Upper lobe of left lung (tissue), 4 donors: ENCODE results near the gene PBX3.

ENCODE experiments used
- POLR2A ChIP-seq, 4 donors: fragments of 450-650 bp; IDR thresholded peaks; one replicate each; pipeline ENCODE4 v1.5.1; 2016 to 2017; ENCODE audit warnings: antibody characterized with exemption in 4 of 4, mild to moderate bottlenecking in 2 of 4
- POLR2AphosphoS5 ChIP-seq, 2 donors: sonication (generic); formaldehyde crosslinking; IDR thresholded peaks; one replicate each; pipeline ENCODE4 v1.5.1; 2017; ENCODE audit warnings: antibody characterized with exemption in 2 of 2
- TF ChIP-seq, protein P1 (sequence below), 6 experiments: fragments of 450-650 bp in 4 of 6; fragments of 200-600 bp in 2 of 6; sonication (generic) in 2 of 6; IDR thresholded peaks; one replicate each; pipeline ENCODE4 v1.5.1; 2016 to 2019; ENCODE audit warnings: antibody characterized with exemption in 6 of 6

DNA sequence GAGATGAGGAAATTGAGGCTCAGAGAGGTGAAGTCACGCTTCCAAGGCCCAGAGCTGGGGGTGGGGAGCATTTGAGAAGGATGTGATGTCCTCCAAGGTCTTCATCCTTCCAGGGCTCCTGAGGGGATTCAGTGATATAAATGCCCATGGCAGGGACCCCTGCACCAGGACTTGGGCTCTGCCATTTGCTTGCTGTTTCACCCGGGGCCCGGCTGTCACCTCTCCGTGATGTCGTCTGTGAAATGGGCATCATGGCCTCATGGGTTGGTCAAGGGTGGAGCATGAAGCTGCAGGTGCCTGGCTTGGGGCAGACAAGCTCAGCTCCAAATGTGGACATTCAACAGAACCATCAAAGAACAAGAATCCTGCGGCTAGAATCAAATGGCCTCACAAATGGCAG is 253.1 kb downstream of the PBX3 start:
- TF ChIP-seq, protein P1, sequence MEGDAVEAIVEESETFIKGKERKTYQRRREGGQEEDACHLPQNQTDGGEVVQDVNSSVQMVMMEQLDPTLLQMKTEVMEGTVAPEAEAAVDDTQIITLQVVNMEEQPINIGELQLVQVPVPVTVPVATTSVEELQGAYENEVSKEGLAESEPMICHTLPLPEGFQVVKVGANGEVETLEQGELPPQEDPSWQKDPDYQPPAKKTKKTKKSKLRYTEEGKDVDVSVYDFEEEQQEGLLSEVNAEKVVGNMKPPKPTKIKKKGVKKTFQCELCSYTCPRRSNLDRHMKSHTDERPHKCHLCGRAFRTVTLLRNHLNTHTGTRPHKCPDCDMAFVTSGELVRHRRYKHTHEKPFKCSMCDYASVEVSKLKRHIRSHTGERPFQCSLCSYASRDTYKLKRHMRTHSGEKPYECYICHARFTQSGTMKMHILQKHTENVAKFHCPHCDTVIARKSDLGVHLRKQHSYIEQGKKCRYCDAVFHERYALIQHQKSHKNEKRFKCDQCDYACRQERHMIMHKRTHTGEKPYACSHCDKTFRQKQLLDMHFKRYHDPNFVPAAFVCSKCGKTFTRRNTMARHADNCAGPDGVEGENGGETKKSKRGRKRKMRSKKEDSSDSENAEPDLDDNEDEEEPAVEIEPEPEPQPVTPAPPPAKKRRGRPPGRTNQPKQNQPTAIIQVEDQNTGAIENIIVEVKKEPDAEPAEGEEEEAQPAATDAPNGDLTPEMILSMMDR (IDR thresholded peaks at IDR 0.05) = no peak
- no peak for TF ChIP-seq POLR2AphosphoS5 (IDR thresholded peaks at IDR 0.05)
- no peak for TF ChIP-seq POLR2A (IDR thresholded peaks at IDR 0.05)
